ENCODE results near the gene MICAL2.

DNA sequence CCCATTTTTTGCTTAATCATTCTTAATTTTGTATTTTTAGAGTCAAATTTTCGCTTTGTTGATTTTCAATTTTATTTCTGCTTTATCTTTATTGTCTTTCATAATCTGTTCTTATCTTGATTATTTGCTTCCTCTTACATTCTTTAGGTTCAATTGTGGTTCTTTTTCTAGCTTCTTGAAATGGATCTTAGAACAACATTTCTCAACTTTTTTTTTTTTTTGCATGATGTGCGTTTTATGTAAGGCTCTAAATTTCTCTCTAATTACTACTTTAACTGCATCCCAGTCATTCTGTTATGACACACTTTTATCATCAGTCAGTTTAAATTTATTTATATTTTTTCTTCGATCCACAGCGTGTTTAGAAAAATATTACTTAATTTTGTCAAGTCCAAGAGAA is 201.7 kb downstream of the MICAL2 start:
- TF ChIP-seq, protein P1, sequence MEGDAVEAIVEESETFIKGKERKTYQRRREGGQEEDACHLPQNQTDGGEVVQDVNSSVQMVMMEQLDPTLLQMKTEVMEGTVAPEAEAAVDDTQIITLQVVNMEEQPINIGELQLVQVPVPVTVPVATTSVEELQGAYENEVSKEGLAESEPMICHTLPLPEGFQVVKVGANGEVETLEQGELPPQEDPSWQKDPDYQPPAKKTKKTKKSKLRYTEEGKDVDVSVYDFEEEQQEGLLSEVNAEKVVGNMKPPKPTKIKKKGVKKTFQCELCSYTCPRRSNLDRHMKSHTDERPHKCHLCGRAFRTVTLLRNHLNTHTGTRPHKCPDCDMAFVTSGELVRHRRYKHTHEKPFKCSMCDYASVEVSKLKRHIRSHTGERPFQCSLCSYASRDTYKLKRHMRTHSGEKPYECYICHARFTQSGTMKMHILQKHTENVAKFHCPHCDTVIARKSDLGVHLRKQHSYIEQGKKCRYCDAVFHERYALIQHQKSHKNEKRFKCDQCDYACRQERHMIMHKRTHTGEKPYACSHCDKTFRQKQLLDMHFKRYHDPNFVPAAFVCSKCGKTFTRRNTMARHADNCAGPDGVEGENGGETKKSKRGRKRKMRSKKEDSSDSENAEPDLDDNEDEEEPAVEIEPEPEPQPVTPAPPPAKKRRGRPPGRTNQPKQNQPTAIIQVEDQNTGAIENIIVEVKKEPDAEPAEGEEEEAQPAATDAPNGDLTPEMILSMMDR (IDR thresholded peaks at IDR 0.05; ENCODE audit: extremely low read depth in 1 of 2, insufficient read depth in 1 of 2, low read depth in 1 of 2, low read length in 2 of 2) = no peak
- no peak for TF ChIP-seq POLR2A (IDR thresholded peaks at IDR 0.05; ENCODE audit: low read depth, low read length)
- TF ChIP-seq EZH2 (IDR thresholded peaks at IDR 0.05; ENCODE audit: borderline replicate concordance, low read depth, low read length, severe bottlenecking) = no peak
- TF ChIP-seq JUN (IDR thresholded peaks at IDR 0.05; ENCODE audit: borderline replicate concordance, insufficient read depth, insufficient read length, low read depth) = no peak
- no peak for TF ChIP-seq FOS (IDR thresholded peaks at IDR 0.05; ENCODE audit: borderline replicate concordance, insufficient read depth, low read length)
- no peak for TF ChIP-seq POLR2AphosphoS5 (IDR thresholded peaks at IDR 0.05; ENCODE audit: insufficient read depth, low read depth, low read length)
- TF ChIP-seq GATA2 (IDR thresholded peaks at IDR 0.05; ENCODE audit: insufficient read depth, insufficient read length, low read depth, low read length) = no peak
- no peak for TF ChIP-seq MYC (IDR thresholded peaks at IDR 0.05; ENCODE audit: low read depth, low read length)

Measured in endothelial cell of umbilical vein (primary cell).